ENCODE results near the gene NCOR2.

Gene NCOR2

GRCh38 chr12:124544311-124544970 lies 23.0 kb downstream of the NCOR2 start:
- Histone ChIP-seq H3K9ac (ENCODE audit: low read length in 5 of 5) (no peak overlapping the region), H3K4me1 (ENCODE audit: control insufficient read depth in 5 of 5, insufficient read depth in 5 of 5, low read length in 5 of 5) (peaks cover 6 to 71% (median 65%) of the 10 kb centered on the region in 5 donors), H3K36me3 (ENCODE audit: control insufficient read depth in 5 of 5, insufficient read depth in 5 of 5, low read length in 5 of 5) (no peaks in the 10 kb centered on the region), H3K27ac (ENCODE audit: low read depth, low read length) (no peak overlapping the region), H3K4me3 (ENCODE audit: low read depth in 1 of 5, low read length in 5 of 5) (no peak overlapping the region), H3K9me3 (ENCODE audit: control insufficient read depth in 5 of 5, low read length in 5 of 5) (no peaks in the 10 kb centered on the region), H3K27me3 (ENCODE audit: control insufficient read depth in 5 of 5, insufficient read depth in 4 of 5, low read length in 5 of 5) (no peaks in the 10 kb centered on the region)

GRCh38 chr12:124543590-124544310 lies 23.7 kb downstream of the NCOR2 start:
- no peaks in the 10 kb centered on the region for H3K36me3 ChIP-seq (ENCODE audit: control insufficient read depth in 5 of 5, insufficient read depth in 5 of 5, low read length in 5 of 5)
- H3K4me1 ChIP-seq (ENCODE audit: control insufficient read depth in 5 of 5, insufficient read depth in 5 of 5, low read length in 5 of 5), result peaks cover 8 to 71% (median 65%) of the 10 kb centered on the region in 5 donors
- H3K27ac ChIP-seq (ENCODE audit: low read depth, low read length), result no peak overlapping the region
- peak overlapping the region in 2 of 5 donors; percentile 1 to 47 for H3K9ac ChIP-seq (ENCODE audit: low read length in 5 of 5)
- no peaks in the 10 kb centered on the region for H3K9me3 ChIP-seq (ENCODE audit: control insufficient read depth in 5 of 5, low read length in 5 of 5)
- no peak overlapping the region for H3K4me3 ChIP-seq (ENCODE audit: low read depth in 1 of 5, low read length in 5 of 5)
- no peaks in the 10 kb centered on the region for H3K27me3 ChIP-seq (ENCODE audit: control insufficient read depth in 5 of 5, insufficient read depth in 4 of 5, low read length in 5 of 5)

GRCh38 chr12:124543052-124543589 lies 24.3 kb downstream of the NCOR2 start:
- no peaks in the 10 kb centered on the region for H3K9me3 ChIP-seq (ENCODE audit: control insufficient read depth in 5 of 5, low read length in 5 of 5)
- H3K4me3 ChIP-seq (ENCODE audit: low read depth in 1 of 5, low read length in 5 of 5), result no peak overlapping the region
- no peak overlapping the region for H3K27ac ChIP-seq (ENCODE audit: low read depth, low read length)
- H3K36me3 ChIP-seq (ENCODE audit: control insufficient read depth in 5 of 5, insufficient read depth in 5 of 5, low read length in 5 of 5), result no peaks in the 10 kb centered on the region
- H3K9ac ChIP-seq (ENCODE audit: low read length in 5 of 5), result peak overlapping the region in 2 of 5 donors; percentile 1 to 47
- peaks cover 12 to 71% (median 65%) of the 10 kb centered on the region in 5 donors for H3K4me1 ChIP-seq (ENCODE audit: control insufficient read depth in 5 of 5, insufficient read depth in 5 of 5, low read length in 5 of 5)
- H3K27me3 ChIP-seq (ENCODE audit: control insufficient read depth in 5 of 5, insufficient read depth in 4 of 5, low read length in 5 of 5), result no peaks in the 10 kb centered on the region

DNA sequence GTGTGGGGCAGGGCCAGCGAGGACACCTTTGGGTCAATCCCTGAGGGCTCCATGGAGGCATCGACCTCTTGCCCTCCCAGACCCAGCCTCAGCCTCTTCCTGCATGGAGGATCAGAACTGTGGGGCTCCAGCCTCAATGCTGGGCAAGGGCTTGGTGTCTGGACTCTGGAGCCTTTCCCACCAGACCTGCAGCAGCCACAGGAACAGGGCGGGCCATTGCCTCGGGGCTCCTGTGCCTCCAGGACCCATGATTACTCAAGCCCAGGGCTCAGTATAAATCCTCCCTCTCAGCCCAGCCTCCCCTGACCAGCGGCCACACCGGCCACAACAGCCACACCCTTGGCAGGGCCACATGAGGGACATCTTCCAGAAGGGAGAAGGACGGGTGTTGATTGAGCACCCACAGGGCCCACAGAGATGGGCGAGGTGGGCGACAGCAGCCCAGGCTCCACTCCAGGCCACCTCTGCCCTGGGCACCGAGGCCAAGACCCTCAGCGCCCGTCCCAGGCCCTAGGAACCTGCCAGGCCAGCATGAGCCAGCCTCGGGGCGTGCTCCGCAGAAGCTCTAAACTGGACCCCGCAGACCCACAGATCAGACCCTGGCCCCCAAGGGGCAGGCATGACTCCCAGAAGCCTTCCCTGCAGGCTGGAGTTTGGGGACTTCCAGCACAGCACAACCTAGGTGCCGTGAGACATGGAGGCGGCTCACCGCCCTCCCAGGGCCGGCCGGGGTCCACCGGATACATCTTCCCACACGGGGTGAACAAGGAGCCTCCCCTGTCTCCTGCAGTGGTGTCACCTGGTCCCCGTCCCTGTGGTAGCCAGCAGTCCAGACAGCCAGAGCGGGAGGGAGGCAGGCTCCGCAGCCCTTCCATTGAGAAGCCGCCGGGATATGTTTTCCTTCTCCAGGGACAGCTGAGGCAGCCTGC lies 25.1 kb downstream of the NCOR2 start:
- Histone ChIP-seq H3K4me1 (ENCODE audit: control insufficient read depth in 5 of 5, insufficient read depth in 5 of 5, low read length in 5 of 5) (peaks cover 14 to 79% (median 72%) of the 10 kb centered on the region in 5 donors), H3K36me3 (ENCODE audit: control insufficient read depth in 5 of 5, insufficient read depth in 5 of 5, low read length in 5 of 5) (no peaks in the 10 kb centered on the region), H3K9me3 (ENCODE audit: control insufficient read depth in 5 of 5, low read length in 5 of 5) (no peaks in the 10 kb centered on the region), H3K27ac (ENCODE audit: low read depth, low read length) (no peak overlapping the region), H3K9ac (ENCODE audit: low read length in 5 of 5) (no peak overlapping the region), H3K27me3 (ENCODE audit: control insufficient read depth in 5 of 5, insufficient read depth in 4 of 5, low read length in 5 of 5) (no peaks in the 10 kb centered on the region), H3K4me3 (ENCODE audit: low read depth in 1 of 5, low read length in 5 of 5) (no peak overlapping the region)

DNA sequence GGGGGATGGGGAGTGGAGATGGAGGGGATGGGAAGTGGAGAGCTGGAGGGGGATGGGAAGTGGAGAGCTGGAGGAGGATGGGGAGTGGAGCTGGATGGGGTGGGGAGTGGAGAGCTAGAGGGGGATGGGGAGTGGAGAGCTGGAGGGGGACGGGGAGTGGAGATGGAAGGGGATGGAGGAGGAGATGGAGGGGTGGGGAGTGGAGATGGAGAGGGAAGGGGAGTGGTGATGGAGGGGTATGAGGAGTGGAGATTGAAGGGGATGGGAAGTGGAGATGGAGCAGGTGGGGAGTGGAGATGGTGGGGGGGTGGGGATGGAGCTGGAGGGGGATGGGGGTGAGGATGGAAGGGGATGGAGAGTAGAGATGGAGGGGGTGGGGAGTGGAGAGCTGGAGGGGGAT lies 26.1 kb downstream of the NCOR2 start:
- Histone ChIP-seq H3K36me3 (ENCODE audit: control insufficient read depth in 5 of 5, insufficient read depth in 5 of 5, low read length in 5 of 5) (no peaks in the 10 kb centered on the region), H3K27me3 (ENCODE audit: control insufficient read depth in 5 of 5, insufficient read depth in 4 of 5, low read length in 5 of 5) (no peaks in the 10 kb centered on the region), H3K9ac (ENCODE audit: low read length in 5 of 5) (no peak overlapping the region), H3K4me3 (ENCODE audit: low read depth in 1 of 5, low read length in 5 of 5) (no peak overlapping the region), H3K4me1 (ENCODE audit: control insufficient read depth in 5 of 5, insufficient read depth in 5 of 5, low read length in 5 of 5) (peaks cover 14 to 83% (median 77%) of the 10 kb centered on the region in 5 donors), H3K9me3 (ENCODE audit: control insufficient read depth in 5 of 5, low read length in 5 of 5) (no peaks in the 10 kb centered on the region), H3K27ac (ENCODE audit: low read depth, low read length) (no peak overlapping the region)

DNA sequence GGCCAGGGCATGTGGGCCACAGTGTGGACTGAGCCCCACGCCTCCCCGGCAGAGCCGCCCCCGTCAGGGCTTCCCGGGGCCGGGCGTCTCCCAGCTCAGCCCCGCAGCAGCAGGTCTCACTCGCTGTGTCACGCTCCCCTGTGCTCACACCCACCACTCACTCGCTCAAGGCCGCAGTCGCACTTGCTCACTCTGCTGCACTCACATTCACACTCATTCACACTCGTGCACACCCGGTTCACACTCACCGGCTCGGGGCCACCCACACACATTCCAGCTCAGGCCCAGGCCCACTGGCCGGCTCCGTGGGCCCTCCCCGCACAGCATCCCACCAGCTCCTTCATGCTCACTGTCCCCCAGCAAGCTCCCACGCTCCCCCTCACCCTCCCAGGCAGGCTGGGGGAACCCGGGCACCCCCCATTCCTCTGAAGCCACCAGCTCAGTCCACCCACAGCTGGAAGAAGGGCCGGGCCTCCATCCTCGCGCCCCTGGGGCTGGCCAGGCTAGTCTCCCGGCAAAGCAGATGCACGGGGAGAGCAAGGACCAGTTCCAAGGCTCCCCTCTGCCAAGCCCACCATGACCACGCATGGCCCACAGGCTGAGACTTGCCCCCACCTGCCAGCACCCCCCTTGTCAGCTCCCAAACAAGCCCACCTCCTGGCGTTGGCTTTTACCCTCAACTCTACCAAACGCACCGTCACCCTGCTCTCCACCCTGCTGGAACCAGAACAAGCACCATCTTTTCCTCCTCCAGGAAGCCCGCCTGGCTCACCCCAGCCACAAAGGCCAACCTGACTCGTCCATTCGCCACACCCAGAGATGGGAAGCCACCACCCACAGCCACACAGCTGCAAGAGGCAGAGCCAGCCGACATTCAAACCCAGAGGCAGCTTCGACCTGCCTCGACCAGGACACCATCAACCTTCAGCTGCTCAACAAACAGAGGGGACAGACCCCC lies 28.0 kb downstream of the NCOR2 start:
- Histone ChIP-seq H3K36me3 (ENCODE audit: control insufficient read depth in 5 of 5, insufficient read depth in 5 of 5, low read length in 5 of 5) (peaks cover 0 to 7% (median 3%) of the 10 kb centered on the region in 5 donors), H3K27ac (ENCODE audit: low read depth, low read length) (peak overlapping the region; percentile 10), H3K4me1 (ENCODE audit: control insufficient read depth in 5 of 5, insufficient read depth in 5 of 5, low read length in 5 of 5) (peaks cover 14 to 63% (median 59%) of the 10 kb centered on the region in 5 donors), H3K4me3 (ENCODE audit: low read depth in 1 of 5, low read length in 5 of 5) (peak overlapping the region in 1 of 5 donors; percentile 12), H3K27me3 (ENCODE audit: control insufficient read depth in 5 of 5, insufficient read depth in 4 of 5, low read length in 5 of 5) (no peaks in the 10 kb centered on the region), H3K9ac (ENCODE audit: low read length in 5 of 5) (peak overlapping the region in 1 of 5 donors; percentile 8), H3K9me3 (ENCODE audit: control insufficient read depth in 5 of 5, low read length in 5 of 5) (no peaks in the 10 kb centered on the region)

DNA sequence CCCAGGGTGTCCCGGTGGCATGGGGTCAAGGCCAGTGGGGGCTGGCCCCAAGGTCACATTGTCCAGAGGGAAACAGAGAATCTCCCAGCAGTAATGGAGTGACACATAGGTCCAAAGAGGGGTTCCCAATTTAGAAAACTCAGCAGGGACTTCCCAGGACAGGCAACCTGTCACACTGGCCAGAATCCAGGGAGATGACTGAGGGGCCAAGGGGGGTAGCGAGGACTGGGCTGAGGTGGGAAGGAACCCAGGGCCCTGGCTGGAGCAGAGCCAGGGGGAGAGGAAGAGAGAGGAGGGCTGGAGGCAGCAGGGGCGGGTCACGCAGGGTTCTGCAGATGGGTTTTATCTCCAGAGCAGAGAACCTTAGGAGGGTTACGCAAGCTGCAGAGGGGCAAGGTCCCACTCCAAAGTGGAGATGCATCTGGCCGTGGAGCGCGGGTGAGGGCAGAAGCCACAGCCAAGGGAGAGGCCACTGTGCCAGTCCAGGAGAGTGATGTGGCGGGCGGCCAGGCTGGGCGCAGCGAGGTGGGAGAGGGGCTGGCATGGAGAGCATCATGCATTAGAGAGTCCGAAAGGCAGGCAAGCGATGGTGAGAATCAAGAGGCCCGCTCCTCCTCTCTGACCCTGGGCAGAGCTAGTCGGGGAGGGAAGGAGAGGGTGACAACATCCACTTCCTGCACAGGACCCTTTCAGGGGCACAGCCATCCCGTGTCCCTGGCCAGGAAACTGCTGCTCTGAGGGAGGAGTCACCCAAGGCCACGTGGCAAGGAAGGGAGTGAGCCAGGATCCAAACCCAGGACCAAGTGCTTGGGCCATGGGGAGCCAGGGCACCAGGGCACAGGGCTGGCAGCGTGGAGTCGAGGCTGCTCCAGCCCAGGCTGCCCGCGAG lies 29.0 kb downstream of the NCOR2 start:
- Histone ChIP-seq H3K4me1 (ENCODE audit: control insufficient read depth in 5 of 5, insufficient read depth in 5 of 5, low read length in 5 of 5) (peaks cover 8 to 54% (median 51%) of the 10 kb centered on the region in 5 donors), H3K4me3 (ENCODE audit: low read depth in 1 of 5, low read length in 5 of 5) (peak overlapping the region in 1 of 5 donors; percentile 12)

GRCh38 chr12:124537525-124538193 lies 29.8 kb downstream of the NCOR2 start:
- Histone ChIP-seq H3K4me3 (ENCODE audit: low read depth in 1 of 5, low read length in 5 of 5) (no peak overlapping the region), H3K27ac (ENCODE audit: low read depth, low read length) (peak overlapping the region; percentile 65), H3K9ac (ENCODE audit: low read length in 5 of 5) (peak overlapping the region in 2 of 5 donors; percentile 19 to 51), H3K27me3 (ENCODE audit: control insufficient read depth in 5 of 5, insufficient read depth in 4 of 5, low read length in 5 of 5) (no peaks in the 10 kb centered on the region), H3K36me3 (ENCODE audit: control insufficient read depth in 5 of 5, insufficient read depth in 5 of 5, low read length in 5 of 5) (peaks cover 0 to 14% (median 8%) of the 10 kb centered on the region in 5 donors), H3K9me3 (ENCODE audit: control insufficient read depth in 5 of 5, low read length in 5 of 5) (no peaks in the 10 kb centered on the region), H3K4me1 (ENCODE audit: control insufficient read depth in 5 of 5, insufficient read depth in 5 of 5, low read length in 5 of 5) (peaks cover 8 to 51% (median 49%) of the 10 kb centered on the region in 5 donors)

More for the DNA sequence above, 29.0 kb downstream of the NCOR2 start:
- H3K27ac ChIP-seq (ENCODE audit: low read depth, low read length), result peak overlapping the region; percentile 65
- H3K36me3 ChIP-seq (ENCODE audit: control insufficient read depth in 5 of 5, insufficient read depth in 5 of 5, low read length in 5 of 5), result peaks cover 0 to 14% (median 6%) of the 10 kb centered on the region in 5 donors
- H3K27me3 ChIP-seq (ENCODE audit: control insufficient read depth in 5 of 5, insufficient read depth in 4 of 5, low read length in 5 of 5), result no peaks in the 10 kb centered on the region
- peak overlapping the region in 2 of 5 donors; percentile 8 to 19 for H3K9ac ChIP-seq (ENCODE audit: low read length in 5 of 5)
- no peaks in the 10 kb centered on the region for H3K9me3 ChIP-seq (ENCODE audit: control insufficient read depth in 5 of 5, low read length in 5 of 5)
